ENCODE data around the gene MXI1. TPM values are rescaled to one million over a fixed set of nuclear protein-coding genes. Genes with fewer than 3 reads are reported as not detected.

Gene MXI1
- total and polyA plus RNA-seq, 4 donors: 9.6 to 52.0 (median 14.2) TPM

- TF ChIP-seq YY1 (IDR thresholded peaks at IDR 0.05) (no peak), ZBTB33 (IDR thresholded peaks at IDR 0.05) (no peak), GABPA (IDR thresholded peaks at IDR 0.05 in 1 of 2, conservative IDR thresholded peaks at IDR 0.05 in 1 of 2) (no peak), FOXA1 (IDR thresholded peaks at IDR 0.05) (no peak), NR2F2 (IDR thresholded peaks at IDR 0.05) (no peak), EGR1 (IDR thresholded peaks at IDR 0.05; ENCODE audit: low read depth in 2 of 2) (no peak), FOXA2 (IDR thresholded peaks at IDR 0.05) (no peak), SP1 (IDR thresholded peaks at IDR 0.05) (no peak)
Measured at GRCh38 chr10:110229155-110229554, 21.8 kb downstream of the MXI1 start (continued).

- H3K9ac ChIP-seq (ENCODE audit: low read depth in 1 of 2, low read length in 2 of 2): no peak overlapping the region
- H3K9me3 ChIP-seq (ENCODE audit: control insufficient read depth in 4 of 4, low read length in 3 of 4): no peaks in the 10 kb centered on the region
- H3K27me3 ChIP-seq (ENCODE audit: control insufficient read depth in 4 of 4, insufficient read depth in 4 of 4, low read length in 3 of 4): no peaks in the 10 kb centered on the region
- TF ChIP-seq HNF4G (IDR thresholded peaks at IDR 0.05): no peak
- H3K4me3 ChIP-seq (ENCODE audit: low read depth in 1 of 3, low read length in 3 of 3): no peak overlapping the region
- 91% methylated on average over 1 of the region's 1 CpG for WGBS
- peaks cover 0 to 5% (median 0%) of the 10 kb centered on the region in 4 donors for H3K4me1 ChIP-seq (ENCODE audit: control insufficient read depth in 4 of 4, insufficient read depth in 4 of 4, low read length in 3 of 4)
- DNase-seq (ENCODE audit: low spot score): no peak
- peaks cover 0 to 9% (median 3%) of the 10 kb centered on the region in 4 donors for H3K36me3 ChIP-seq (ENCODE audit: control insufficient read depth in 4 of 4, insufficient read depth in 3 of 4, low read depth in 1 of 4, low read length in 3 of 4)
- H3K27ac ChIP-seq (ENCODE audit: low read depth in 1 of 2, low read length in 2 of 2): no peak overlapping the region
Measured at GRCh38 chr10:110233846-110234245, 26.4 kb downstream of the MXI1 start.

GRCh38 chr10:110237894-110238480, 30.6 kb downstream of the MXI1 start:
- H3K4me1 ChIP-seq (ENCODE audit: control insufficient read depth in 4 of 4, insufficient read depth in 4 of 4, low read length in 3 of 4): peaks cover 0 to 18% (median 4%) of the 10 kb centered on the region in 4 donors
- peaks cover 0 to 6% (median 0%) of the 10 kb centered on the region in 4 donors for H3K36me3 ChIP-seq (ENCODE audit: control insufficient read depth in 4 of 4, insufficient read depth in 3 of 4, low read depth in 1 of 4, low read length in 3 of 4)
- no peak overlapping the region for H3K4me3 ChIP-seq (ENCODE audit: low read depth in 1 of 3, low read length in 3 of 3)
- H3K27ac ChIP-seq (ENCODE audit: low read depth in 1 of 2, low read length in 2 of 2): no peak overlapping the region
- no peak overlapping the region for H3K9ac ChIP-seq (ENCODE audit: low read depth in 1 of 2, low read length in 2 of 2)
- WGBS: 98% methylated on average over 2 of the region's 2 CpGs
- no peaks in the 10 kb centered on the region for H3K9me3 ChIP-seq (ENCODE audit: control insufficient read depth in 4 of 4, low read length in 3 of 4)
- TF ChIP-seq ATF3 (IDR thresholded peaks at IDR 0.05): no peak
- TF ChIP-seq TAF1 (conservative IDR thresholded peaks at IDR 0.05): no peak
- no peak for TF ChIP-seq RXRA (IDR thresholded peaks at IDR 0.05)
- no peak for TF ChIP-seq YY1 (IDR thresholded peaks at IDR 0.05)
- TF ChIP-seq FOXA1 (IDR thresholded peaks at IDR 0.05): no peak
- TF ChIP-seq MAX (IDR thresholded peaks at IDR 0.05): no peak
- no peak for TF ChIP-seq RAD21 (IDR thresholded peaks at IDR 0.05)
- TF ChIP-seq SP1 (IDR thresholded peaks at IDR 0.05): no peak
- no peak for TF ChIP-seq FOXA2 (IDR thresholded peaks at IDR 0.05)
- TF ChIP-seq HNF4A (conservative IDR thresholded peaks at IDR 0.05): no peak
- no peak for TF ChIP-seq REST (IDR thresholded peaks at IDR 0.05)
- TF ChIP-seq GABPA (IDR thresholded peaks at IDR 0.05 in 1 of 2, conservative IDR thresholded peaks at IDR 0.05 in 1 of 2): no peak
- TF ChIP-seq EGR1 (IDR thresholded peaks at IDR 0.05; ENCODE audit: low read depth in 2 of 2): no peak
- TF ChIP-seq HNF4G (IDR thresholded peaks at IDR 0.05): no peak
- no peak for TF ChIP-seq JUND (IDR thresholded peaks at IDR 0.05)
- TF ChIP-seq CTCF (IDR thresholded peaks at IDR 0.05; ENCODE audit: low read depth, low read length, missing input control): no peak
- TF ChIP-seq ZBTB33 (IDR thresholded peaks at IDR 0.05): no peak
- no peak for DNase-seq (ENCODE audit: low spot score)
- no peaks in the 10 kb centered on the region for H3K27me3 ChIP-seq (ENCODE audit: control insufficient read depth in 4 of 4, insufficient read depth in 4 of 4, low read length in 3 of 4)
